GM18909 (cell line): ENCODE measurements around the gene MRPL55.

Experiments used
- ATAC-seq: cut with Tn5 transposase; IDR thresholded peaks from one replicate; pipeline ENCODE4 v1.9.1; 2021; ENCODE audit warnings: mild to moderate bottlenecking; ENCODE audit not compliant: unreplicated experiment, poor library complexity

The MRPL55 gene

DNA sequence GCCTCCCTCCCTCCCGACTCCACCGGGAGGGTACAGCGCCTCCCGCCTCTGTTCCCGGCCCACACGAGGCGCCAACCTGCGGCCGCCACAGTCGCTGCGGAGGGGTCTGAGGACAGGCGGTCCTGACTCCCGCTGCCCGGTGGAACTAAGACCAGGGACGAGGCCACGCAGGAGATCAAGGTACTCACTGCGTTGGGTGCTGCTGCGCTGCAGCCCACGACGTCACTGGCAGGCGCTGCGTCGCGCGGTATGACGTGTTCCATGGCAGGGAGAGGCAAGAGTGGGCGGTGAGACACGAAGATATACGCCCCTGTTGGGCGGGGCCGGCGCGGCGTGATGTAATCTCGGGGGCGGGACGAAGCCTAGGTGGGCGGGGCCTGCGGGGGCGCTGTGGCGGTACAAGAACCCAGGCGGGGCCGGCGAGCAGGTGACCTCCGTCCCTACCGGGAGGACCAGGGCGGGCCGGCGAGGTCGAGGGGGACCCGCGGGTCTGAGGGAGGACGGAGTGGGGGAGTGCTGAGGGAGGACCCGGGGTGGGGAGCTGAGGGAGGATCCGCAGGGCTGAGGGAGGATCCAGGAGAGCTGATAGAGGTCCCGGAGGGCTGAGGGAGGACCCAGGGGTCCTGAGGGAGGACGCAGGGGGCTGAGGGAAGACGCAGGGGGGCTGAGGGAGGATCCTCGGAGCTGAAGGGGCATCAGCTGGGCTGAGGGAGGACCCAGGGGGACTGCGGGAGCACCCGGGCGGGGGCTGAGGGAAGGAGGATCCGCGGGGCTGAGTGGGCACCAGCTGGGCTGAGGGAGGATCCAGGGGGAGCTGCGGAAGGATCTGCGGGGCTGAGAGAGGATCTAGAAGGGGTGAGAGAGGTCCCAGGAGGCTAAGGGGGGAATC, at the start of gene MRPL55:
Gene MRPL55 (minus strand): TSS at position 227 of the 889 bp plus-strand sequence. CDS start 1,039 bp downstream, outside the sequence.
- peak; percentile 91 for ATAC-seq

DNA sequence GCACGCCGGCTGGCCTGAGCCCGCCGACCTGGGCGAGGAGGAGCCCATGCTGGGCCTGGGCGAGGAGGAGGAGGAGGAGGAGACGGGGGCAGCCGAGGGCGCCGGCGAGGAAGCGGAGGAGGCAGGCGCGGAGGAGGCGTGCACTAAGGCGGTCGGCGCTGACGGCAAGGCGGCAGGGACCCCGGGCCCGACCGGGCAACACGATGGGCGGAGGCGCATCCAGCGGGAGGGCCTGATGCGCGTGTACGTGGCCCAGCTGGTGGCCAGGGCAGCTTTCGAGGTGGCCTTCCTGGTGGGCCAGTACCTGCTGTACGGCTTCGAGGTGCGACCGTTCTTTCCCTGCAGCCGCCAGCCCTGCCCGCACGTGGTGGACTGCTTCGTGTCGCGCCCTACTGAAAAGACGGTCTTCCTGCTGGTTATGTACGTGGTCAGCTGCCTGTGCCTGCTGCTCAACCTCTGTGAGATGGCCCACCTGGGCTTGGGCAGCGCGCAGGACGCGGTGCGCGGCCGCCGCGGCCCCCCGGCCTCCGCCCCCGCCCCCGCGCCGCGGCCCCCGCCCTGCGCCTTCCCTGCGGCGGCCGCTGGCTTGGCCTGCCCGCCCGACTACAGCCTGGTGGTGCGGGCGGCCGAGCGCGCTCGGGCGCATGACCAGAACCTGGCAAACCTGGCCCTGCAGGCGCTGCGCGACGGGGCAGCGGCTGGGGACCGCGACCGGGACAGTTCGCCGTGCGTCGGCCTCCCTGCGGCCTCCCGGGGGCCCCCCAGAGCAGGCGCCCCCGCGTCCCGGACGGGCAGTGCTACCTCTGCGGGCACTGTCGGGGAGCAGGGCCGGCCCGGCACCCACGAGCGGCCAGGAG, 49.3 kb upstream of the MRPL55 start:
- ATAC-seq, result no peak

DNA sequence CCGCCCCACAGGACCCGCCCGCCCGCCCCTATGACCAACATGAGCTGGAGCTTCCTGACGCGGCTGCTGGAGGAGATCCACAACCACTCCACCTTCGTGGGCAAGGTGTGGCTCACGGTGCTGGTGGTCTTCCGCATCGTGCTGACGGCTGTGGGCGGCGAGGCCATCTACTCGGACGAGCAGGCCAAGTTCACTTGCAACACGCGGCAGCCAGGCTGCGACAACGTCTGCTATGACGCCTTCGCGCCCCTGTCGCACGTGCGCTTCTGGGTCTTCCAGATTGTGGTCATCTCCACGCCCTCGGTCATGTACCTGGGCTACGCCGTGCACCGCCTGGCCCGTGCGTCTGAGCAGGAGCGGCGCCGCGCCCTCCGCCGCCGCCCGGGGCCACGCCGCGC, 48.6 kb upstream of the MRPL55 start:
- no peak for ATAC-seq

DNA sequence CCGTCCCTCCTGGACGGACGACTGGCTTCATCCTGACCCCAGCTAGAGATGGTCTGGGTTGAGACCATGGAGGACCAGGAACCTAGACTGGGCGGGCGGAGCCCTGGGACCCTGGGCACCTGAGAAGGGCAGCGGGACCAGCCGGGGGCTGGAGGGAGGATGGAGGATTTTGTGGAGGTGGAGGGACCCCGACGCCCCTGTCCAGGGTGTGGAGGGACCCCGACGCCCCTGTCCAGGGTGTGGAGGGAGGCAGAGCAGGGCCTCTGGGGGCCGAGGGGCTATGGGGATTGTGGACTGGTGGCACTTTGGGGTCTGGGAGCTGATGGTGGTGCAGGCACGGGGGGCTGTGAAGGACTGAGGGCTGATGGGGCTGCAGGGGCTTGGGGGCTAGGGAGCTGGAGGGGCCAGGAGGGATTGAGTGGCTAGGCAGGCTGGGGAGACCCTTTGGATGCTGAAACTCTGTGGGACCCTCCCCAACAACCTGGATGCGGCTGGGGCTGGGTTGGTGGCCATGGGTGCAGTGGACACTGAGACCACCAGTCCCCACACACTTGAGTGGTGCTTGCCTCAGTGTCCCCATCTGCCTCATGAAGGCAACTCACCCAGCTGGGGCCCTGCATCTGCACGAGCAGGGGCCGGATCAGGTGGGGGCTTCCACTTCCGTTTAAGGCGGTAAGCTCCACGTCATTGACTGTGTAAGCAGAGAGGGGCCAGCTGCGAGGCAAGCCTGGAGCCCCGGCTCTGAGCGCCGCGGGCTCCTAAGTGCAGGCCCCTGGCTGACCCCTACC, 48.0 kb upstream of the MRPL55 start:
- no peak for ATAC-seq

DNA sequence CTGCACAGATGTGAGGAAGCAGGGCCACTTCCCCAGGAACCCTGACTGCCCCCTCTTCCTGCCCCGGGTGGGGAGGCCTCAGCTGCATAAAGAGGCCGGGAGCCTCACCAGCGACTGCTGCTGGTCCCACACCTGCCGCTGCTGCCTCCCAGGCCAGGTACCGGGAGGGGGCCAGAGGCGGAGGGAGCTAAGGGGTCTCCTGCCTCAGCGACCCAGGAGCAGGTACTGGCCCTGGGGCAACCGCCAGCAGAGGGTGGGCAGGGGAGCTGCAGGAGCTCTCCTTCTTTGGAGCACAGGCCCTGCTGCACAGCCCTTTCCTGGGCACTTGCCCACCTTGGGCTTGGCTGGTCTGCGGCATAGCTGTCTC, 47.4 kb upstream of the MRPL55 start:
- ATAC-seq, result no peak

DNA sequence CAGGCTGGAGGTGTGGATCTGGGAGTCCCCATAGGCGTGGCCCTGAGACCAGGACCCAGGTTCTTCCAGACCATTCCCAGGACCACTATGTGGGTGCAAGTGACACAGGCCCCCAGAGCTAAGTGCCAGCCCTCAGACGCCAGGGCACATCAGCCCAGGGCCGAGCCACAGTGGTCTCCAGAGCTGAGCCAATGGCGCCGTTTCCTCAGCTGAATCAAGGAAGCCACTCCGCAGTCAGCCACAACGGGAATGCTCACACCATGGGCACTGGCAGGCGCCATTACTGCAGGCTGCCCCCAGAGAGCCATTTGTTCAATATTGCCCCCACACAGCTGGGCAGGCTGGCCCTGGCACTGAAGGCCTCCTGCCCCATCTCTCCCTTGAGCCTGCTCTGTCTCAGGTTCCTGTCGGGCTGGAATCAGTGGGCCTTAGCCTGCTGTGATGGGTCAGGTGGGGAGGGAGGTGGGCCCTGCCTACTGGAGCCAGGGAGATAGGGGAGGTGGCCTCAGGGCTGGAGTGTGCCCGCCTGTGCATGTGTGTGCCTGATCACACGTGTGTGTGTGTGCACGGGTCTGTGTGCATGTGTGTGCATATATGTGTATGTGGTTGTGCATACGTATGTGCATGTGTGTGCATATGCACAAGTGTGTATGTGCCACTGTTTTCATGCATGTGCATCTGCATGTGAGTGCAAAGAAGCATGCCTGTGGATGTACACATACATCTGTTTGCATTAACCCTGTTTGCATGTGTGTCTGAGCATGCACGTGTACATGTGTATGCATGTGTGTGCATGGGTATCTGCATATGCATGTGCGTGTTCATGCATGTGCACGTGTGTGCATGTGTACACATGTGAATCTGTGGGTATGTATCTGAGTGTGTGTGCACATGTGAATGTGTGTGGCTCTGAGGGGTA, 46.8 kb upstream of the MRPL55 start:
- no peak for ATAC-seq

DNA sequence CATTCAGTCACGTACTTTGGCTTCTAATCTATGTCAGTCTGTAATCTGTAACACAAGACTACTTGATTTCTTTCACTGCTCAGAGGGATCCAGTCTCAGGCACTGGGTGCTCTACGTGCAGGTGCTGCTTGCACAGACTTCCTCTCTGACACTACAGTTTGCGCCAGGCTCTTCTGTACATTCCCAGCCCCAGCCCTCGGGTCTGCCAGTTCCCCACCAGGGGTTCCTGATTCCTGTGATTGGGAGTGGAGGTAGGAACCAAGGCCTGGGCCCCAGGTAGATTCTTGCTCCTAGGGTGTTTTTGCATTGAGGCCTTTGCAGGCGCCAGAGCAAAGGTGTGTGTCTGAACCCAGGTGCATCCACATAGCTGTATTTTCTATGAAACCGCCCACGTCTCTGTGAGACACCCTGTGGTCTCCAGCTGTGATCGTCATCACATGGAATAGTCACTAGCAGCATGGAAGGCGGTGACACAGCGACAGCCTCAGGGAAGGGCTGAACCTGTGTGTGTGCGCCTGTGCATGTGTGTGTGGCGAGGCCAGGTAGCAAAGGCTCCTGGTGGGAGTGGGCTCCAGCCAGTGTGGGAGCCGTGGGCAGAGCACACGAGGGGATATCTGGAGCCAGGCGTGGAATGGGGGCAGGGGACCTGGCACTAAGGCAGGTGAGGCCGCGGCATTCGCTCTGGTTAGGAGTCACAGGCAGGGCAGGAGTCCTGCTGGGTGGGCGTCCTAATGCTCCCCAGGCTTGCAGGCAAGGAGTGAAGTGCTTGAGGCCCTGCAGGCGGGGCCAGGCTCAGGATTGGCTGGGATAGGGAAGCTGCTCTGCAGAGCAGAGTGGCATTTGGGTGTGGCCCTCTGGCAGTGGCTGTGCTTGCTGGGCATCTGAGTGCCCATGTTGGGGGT, 45.8 kb upstream of the MRPL55 start:
- ATAC-seq, result no peak

DNA sequence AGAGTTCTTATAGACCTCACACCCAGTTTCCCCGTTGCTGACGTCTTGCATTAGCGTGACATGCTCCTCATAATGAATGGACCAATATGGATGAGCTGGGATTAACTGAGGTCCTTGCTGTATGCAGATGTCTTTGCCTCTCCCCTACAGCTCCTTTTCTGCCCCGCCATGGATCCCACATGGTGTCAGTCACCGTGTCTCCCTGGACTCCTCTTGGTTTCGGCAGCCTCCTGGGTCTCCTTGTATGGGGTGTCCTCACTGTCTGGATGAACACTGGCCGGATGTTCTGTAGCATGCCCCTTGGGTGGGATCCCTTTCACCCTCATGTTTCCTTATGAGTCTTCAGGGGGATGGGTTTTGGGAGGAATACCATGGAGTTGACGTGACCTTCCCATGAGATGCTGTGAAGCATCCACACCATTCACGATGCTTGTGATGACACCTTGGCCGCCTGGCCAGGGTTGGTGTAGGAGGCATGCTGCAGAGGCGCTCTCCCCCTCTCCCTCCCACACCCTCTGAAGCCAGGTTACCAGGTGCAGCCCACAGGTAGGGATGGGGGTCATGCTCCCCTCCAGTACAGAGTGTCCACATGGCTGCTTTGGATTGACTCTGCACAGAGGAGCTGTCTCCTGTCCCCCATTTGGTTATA, 45.0 kb upstream of the MRPL55 start:
- ATAC-seq, result no peak

DNA sequence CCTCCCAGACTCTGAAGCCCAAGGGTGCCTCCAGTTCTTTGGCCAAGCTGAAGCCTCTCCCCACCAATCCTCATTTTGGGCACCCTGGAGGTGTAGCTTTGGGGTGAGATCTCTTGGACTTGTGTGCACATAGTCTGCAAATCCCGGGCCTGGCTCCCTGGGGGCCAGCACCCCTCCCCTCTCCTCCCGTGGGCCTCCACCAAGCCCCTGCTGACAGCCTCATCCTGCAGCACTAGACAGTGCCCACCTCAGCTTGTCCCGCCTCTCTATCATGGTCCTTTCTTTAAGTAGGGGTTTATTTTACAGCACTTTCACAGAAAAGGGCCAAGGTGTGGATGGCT, 43.8 kb upstream of the MRPL55 start:
- ATAC-seq, result no peak

DNA sequence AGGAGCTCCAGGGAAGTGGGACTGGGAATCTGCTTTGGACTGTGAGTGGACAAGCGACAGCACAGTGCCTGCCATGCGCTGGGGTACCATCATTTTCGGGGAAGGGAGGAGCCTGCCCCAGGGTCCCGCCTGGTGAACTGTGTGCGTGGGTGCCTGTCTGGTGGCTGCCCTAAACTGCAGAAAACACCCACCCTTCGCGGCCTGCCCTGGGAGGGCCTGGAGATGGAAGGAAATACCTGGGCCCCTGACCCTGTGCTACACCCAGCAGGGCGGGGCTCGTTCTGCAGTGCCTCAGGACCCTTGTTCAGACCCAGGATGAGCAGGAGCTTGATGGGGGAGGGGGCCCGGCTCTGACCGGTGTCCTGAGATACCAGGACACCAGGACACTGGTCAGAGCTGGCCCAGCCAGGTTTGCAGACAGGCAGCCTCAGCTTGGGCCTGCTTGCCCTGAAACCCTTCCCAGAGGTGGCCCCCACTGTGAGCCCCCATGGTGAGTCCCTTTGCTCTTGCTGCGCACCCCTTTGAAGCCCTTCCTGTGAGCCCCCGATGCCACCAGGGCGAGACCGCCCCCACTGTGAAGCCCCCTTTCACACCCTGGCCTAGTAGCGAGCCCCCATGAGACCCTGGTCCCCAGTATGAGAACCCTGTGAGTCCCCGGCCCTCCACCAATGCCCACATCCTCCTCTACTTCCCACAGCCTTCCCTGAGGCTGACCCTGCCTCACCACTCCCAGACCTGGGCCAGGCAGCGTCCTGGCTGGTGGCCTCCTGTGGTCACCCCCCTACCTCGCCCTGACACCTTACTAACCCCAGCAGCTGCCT, 43.2 kb upstream of the MRPL55 start:
- no peak for ATAC-seq

DNA sequence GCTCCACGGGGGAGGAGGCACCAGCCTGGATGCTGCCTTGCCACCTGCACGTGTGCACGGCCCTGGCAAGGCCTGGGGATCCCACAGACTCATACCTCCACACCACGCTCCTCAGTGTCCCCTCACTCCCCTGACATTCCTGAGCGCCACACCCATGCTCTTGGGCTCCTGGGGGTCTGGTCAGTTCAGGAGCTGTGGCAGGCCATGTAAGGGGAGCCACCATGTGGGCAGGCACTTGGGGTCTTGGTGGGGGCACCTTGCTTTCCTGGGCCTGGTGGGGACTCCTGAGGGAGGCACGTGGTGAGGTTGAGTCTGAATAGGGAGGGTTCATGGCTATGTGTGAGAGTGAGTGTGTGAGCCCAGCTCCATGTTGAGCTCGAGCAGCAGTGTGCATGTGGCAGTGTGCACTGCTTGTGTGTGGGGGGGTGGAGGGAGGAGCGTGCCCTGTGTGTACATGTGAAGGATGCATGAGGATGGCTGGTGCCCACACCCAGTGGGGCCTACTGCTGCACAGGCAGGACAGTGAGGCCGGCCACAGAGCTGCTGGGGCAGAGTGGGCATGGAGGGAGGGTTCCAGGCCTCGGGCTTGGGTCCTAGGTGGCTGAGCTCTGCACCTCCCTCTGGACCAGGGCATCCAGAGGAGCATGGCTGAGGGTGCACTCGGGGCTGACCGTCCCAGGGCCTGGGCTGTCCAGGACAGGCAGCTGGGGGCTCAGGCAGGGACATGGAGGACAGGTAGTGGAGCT, 42.3 kb upstream of the MRPL55 start:
- ATAC-seq, result no peak

DNA sequence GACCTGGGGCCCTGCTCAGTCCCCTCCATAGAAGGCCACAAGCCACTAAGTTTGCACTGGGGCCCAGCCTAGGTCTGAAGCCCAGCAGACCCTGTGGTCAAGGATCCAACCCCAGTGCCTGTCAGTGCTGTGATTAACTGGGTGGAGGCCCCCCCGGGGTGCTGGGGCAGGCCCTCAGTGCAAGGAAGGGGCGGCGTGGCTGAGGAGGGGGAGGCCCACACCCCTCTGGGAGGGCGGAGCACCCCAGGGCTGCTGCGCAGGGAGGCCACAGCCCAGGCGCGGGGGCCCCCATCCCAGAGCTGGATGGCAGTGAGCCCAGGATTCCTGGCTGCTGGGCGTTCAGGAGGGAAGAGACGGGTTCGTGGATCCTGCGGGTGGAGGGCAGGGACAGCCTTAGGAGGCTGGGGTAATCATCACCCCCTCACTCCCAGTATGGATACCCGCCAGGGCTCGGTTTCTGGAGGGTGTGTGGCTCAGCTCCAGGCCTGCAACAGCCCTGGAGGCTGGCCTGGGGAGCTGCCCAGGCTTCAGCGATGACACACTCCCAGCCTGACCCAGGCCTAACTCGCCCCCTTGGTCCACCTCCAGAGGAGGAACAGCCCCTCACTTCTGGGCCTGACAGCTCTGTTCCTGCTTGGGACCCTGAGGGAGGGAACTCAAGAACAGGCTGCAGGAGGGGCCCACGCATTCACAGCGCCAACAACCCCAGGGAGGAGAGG, 41.5 kb upstream of the MRPL55 start:
- no peak for ATAC-seq

DNA sequence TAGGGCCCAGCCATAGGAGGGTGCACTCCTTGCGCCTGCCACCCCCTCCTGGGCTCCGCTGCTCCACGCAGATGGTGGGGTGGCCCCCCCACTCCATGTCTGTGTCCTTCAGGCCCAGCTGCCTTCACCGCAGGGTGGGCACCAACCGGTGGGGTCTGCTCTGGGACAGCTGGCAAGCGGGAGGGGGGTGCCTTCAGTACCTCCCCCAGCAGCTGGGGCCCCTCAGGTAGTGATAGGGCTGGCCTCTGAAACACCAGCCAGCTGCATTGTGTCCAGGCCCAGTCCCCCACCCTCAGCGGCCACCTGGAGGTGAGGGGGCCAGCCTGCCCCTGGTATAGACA, 41.0 kb upstream of the MRPL55 start:
- no peak for ATAC-seq

DNA sequence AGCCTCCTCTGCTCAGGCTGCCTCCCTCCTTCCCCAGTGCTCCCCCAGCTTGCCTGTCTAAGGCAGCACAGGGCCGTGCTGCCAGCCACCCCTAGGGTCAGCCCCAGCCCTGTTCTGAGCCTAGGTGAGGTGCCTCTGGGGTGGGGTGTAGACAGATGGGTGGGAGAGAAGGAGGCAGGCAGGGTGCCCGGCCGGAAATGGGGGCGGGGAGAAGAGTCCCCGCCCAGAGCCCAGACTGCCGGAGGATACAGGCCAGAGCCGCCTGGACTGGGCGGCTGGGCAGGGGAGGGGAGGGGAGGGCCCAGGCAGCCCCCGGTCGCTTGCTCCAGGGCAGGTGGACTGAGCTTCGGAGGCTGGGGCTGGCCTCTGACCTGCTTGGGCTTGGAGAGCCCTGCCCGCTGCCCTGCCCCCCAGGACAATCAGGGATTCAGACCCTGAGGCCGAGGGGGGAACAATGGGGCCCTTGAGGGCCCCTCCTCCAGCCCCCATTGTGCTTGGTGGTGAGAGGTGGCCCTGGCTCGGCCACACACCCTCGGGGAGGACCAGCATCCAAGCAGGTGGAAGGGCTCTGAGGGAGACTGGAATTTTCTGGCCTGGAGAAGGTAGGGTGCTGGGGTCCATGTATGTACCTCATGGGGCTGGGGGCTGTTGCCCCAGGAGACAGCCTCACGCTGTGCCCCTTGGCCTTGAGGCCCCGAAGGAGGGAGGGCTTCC, 40.5 kb upstream of the MRPL55 start, which contains the start of gene GJC2:
Gene GJC2 (plus strand): TSS at position 525 of the 714 bp plus-strand sequence. CDS start 7,829 bp downstream, outside the sequence.
- no peak for ATAC-seq

DNA sequence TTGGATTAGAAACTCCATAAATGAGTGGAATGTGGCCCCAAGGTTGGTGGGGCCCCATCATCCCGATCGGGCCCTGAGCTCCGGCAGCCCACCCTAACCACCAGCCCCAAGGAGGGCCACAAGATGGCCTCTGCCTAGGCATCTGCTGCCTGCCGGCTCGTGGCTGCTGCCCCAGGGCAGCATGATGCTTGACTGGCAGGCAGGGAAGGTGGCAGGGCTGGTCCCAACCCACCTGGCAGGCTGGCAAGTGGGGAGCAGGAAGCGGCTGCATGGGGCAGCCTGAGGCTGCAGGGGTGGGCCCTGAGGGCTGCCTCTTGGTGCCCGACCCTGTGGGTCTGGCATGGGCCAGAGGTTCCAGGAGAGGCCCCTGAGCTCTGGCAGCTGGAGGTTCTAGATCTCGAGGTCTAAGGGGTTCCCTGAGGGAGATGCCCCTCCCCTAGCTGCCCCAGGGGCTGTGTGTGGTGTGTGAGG, 39.9 kb upstream of the MRPL55 start:
- ATAC-seq, result no peak
